DMS 273 (cell line): Measurements from ENCODE around the gene CANT1.
A peak's percentile ranks its signal among the peaks of the same experiment; 100 is the strongest.
"Not testable (repeated sequence)": the region's sequence is repeated elsewhere in the genome, so short reads cannot be mapped to it uniquely, and the experiment has no call there.

Source experiments
- DNase-seq: peaks from one replicate; lab custom pipeline; 2025; ENCODE audit not compliant: unreplicated experiment; lab: John Stamatoyannopoulos, UW

The CANT1 gene

GRCh38 chr17:79043931-79044320 lies 34.4 kb upstream of the CANT1 start:
- DNase-seq, result no peak

DNA sequence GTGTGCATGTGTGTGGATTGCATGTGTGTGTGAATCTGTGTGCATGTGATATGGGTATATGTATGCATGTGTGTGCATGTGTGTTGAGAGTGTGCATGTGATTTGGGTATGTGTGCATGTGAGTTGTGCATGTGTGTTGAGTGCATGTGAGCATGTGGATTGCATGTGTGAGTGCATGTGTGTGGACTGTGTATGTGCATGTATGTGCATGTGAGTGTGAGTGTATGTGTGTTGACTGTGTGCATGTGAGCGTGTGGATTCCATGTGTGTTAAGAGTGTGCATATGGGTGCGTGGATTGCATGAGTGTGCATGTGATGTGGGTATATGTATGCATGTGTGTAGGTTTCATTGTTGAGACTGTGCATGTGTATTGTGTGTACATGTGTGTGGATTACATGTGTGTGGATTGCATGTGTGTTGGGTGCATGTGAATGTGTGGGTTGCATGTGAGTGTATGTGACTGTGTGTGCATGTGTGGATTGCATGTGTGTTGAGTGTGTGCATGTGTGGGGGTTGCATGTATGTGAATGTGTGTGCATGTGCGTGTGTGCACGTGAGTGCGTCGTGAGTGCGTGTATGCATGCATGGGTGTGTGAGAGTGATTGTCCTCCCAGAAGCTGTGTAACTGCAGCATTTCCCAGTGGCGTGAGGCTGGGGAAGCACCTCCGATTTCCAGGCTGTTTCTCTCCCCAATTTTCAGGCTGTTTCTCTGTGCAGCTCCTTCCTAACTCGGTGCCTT lies 33.8 kb upstream of the CANT1 start:
- no peak for DNase-seq

DNA sequence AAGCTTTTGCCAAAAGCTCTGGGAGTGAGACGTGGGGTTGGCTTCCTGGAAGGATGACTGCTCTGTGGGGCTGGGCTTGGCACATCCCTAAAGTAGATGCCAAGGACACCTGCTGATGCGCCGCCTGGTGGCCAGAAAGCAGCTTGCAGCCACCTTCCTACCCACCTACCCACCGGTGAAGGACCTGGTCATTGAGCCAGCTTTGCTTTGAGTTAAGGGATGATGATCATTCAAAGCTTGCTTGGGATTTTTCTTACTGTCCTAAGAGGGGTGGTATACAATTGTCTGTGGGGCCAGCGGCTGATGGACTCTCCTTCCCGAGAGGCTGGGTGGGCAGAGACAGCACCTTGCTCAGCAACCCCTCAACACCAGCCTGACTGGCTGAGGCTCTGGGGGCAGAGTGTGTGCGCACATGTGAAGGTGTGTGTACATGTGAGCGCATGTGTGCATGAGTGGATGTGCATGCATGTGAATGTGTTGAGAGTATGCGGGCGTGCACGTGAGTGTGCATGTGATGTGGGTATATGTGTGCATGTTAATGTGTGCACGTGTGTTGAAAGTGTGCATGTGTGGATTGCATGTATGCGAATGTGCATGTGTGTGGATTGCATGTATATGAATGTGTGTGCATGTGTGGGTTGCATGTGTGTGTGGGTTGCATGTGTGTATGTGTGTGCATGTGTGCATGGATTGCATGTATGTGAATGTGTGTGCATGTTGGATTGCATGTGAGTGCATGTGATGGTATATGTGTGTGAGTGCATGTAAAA lies 33.0 kb upstream of the CANT1 start:
- peak; percentile 89 for DNase-seq

GRCh38 chr17:79041723-79042420 lies 32.3 kb upstream of the CANT1 start:
- no peak for DNase-seq

DNA sequence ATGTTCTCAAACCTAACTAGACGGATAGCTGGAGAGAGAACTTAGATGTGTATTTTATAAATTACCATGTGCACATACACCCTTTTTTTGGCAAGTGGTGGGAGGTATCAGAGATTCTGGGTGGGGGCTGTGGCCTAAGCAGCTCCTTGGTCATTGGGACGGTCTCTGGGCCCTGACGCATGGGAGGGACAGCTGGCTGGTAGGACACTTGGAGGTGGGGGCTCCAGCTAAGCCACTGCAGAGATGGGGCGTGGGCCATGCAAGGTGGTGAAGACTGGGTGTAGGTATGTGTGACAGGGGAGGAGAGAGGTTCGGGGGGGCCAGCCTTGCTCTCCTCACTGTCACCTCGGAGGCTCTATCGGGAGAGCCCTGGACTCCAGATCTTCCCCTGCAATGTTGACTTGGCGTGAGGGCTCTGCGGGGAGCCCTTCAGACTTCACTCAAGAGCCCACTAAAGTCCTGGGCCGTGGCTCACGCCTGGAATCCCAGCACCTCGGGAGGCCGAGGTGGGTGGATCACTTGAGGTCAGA lies 31.5 kb upstream of the CANT1 start:
- no peak for DNase-seq

- no peak for DNase-seq
Observed at GRCh38 chr17:79039886-79040285, 30.3 kb upstream of the CANT1 start.

DNA sequence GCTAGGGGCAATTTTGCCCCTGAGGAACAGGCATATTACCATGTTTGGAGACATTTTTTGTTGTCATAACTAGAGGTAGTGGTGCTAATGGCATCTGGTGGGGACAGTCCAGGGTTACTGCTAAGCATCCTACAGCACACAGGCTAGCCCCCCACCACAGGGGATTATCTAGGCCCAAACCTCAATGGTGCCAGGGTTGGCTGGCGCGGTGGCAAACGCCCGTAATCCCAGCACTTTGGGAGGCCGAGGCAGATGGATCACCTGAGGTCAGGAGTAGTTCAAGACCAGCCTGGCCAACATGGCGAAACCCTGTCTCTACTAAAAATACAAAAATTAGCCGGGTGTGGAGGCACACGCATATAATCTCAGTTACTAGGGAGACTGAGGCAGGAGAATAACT lies 29.6 kb upstream of the CANT1 start:
- DNase-seq, result no peak

DNA sequence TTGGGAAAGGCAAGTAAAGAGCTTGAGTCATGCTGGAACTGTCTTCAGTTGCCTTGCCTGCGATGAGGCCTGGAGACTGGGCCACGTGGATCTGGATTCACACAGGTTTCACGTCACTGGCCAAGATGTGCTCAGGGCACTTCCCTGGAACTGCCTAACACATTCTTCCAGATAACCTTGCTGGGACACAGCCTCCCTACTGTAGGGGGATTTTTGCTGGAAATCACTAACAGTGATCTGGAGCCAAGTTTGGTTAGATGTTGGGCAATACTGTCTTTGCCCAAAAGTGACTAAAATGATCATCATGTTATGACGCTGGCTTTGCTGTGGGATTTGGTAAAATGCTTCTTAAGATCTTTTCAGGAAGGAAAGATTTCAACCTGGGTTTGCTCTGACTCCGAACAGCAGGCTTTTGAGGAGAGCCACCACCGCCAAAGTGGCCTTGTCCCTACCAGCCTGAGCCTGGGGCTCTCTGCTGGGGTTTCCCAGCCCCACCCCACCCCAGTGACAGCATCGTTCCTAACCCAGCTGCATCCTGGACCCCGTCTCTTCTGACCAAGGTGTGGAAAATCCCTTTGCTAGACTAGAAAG lies 29.1 kb upstream of the CANT1 start:
- DNase-seq, result no peak

DNA sequence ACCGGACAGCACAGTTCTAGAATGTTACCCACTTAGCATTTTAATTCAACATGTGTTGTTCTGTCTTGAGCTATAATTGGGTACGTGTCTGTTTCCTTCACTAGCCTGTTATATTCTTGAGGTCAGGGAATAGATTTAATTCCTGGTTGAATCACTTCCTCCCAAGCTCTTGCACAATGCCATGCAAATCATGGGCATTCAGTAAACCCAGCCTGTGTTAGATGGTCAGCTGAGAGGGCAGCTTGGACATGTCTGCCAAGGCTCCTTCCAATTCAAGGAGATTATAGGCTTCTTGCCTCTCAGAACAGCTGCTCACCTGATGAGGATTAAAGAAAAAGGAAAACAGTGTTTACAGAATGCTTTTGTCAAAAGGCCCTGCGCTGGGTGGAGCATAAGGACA lies 27.0 kb upstream of the CANT1 start:
- no peak for DNase-seq

DNA sequence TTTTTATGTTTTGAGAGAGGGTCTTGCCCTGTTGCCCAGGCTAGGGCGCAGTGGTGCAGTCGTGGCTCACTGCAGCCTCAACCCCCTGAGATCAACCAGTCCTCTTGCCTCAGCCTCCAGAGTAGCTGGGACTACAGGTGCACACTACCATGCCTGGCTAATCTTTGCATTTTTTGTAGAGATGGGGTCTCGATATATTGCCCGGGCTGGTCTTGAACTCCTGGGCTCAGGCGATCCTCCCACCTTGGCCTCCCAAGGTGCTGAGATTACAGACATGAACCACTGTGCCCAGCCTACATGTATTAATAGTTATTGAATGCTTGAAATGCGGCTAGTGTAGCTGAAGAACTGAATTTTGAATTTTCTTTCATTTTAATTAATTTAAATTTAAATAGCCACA lies 26.6 kb upstream of the CANT1 start:
- no peak for DNase-seq

DNA sequence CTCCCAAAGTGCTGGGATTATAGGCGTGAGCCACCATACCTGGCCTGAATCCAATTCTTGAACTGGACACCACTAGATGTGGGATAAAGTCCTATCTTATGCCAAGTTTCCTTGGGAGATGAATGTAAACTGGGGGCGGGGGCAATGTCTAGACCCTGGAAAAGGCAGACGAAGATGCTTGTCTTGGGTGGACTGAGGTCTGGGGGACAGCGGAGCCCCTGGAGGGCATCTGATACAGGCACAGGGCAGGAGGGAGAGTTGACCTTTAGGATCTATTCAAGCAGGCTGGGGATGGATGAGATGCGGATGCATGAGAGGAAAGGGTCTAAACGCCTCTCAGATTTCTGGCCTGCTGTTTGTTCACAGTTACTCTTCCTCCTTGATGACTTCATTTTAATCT lies 26.1 kb upstream of the CANT1 start:
- DNase-seq, result no peak

GRCh38 chr17:79034931-79035485 lies 25.4 kb upstream of the CANT1 start:
- DNase-seq, result peak; percentile 28

DNA sequence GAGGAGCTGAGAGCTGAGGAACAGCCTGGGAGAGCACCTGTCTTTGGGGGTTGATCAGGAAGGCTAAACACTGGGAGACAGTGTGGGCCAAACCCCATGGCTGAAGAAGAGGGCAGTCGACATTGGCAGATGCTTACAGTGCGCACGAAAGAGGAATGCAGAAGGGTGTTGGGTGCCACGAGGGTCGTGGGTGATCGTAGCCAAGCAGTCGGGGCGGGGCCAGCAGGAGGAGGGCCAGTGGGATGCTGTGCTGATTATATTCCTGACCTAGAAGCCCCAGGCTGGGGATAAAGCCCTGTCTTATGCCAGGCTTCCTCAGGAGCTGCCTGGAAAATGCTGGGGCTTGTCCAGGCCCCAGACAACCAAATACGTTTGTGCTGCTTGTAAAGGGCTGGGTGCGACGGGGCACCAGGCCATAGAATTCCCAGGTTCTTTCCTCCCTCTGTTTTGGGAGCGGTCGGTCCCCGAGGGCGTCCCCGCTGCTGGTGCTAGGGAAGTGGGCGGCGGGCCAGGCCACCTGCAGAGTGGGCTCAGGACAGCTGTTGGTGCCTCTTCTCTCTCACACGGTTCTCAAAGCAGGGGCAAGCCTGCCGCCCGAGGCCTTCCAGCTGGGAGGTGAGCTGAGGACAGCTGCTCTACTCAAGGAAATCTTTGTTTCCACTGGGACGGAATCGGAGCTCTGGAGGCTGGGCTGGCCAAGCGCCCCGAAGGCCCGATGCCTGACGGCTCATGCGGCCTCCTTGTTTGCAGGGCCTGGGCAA lies 24.4 kb upstream of the CANT1 start:
- peak; percentile 97 for DNase-seq

DNA sequence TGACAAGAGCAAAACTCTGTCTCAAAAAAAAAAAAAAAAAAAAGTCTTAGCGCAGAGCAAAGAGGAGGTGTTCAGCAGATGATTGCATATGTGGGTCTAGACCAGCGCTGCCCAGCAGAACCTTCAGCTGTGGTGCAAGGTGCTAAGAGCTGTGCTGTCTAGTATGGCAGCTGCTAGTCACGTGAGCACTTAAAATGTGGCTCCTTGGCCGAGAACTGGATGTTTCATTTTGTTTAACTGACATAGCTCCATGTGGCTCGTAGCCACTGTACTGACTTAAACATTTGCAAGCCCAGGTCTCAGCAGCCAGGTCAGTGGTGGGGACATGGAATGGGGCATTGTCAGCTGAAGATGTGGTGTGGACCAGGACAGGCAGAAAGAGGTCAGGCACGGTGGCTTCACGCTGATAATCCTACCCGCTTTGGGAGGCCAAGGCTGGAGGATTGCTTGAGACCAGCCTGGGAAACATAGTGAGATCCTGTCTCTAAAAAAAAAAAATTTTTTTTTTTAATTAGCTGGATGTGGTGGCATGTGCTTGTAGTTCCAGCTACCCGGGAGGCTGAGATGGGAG lies 23.6 kb upstream of the CANT1 start:
- DNase-seq, result no peak

- peak; percentile 60 for DNase-seq
Observed at GRCh38 chr17:79031996-79032875, 22.7 kb upstream of the CANT1 start.

DNA sequence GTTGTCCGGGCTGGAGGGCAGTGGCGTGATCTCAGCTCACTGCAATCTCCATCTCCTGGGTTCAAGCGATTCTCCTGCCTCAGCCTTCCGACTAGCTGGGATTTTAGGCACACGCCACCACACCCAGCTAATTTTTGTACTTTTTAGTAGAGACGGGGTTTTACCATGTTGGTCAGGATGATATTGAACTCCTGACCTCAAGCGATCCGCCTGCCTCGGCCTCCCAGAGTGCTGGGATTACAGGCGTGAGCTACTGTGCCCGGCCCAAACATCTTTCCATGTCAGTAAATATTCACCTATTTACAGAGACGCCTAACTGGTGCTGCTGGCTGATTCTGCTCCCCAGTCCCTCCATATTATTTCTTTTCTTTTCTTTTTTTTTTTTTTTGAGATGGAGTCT lies 21.1 kb upstream of the CANT1 start:
- DNase-seq, result not testable (repeated sequence)

- DNase-seq, result no peak
Observed at GRCh38 chr17:79029327-79030009, 19.9 kb upstream of the CANT1 start.
